8988T (cell line): Measurements from ENCODE around the gene LMO2.
"Not testable (repeated sequence)": the region's sequence is repeated elsewhere in the genome, so short reads cannot be mapped to it uniquely, and the experiment has no call there.

Experiments
- DNase-seq: peaks from one replicate; pipeline ENCODE4 v3.0.0; 2011

LMO2 gene

DNA sequence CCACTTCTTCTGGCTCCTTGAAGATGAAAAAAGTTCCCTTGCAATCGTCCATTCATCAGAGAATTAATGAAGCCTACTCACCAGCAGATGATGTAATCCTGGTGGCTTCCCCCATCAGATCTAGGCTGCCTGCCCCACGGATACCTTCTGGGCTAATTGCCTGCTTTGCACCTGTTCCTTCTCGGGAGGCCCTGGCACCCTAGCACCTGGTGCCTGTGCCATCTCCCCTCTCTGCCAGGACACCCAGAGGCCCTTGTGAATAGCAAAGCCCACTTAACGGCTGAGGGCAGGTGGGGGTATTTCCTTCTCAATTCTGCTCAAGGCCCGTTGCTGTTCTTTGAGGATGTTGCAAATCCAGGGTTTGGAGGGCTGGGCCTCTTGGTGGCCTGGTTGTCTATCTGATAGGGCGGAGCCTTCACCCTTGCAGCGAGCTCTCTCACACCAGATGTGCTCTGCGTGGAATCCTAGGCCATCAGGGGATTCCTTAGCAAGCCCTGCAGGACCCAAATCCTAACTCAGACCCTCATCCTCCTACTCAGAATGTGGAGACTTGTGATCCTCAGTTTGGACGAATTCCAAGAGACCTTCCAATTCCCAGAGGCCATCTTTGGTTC, at the start of gene LMO2:
Gene LMO2 (minus strand): TSS at position 363 of the 614 bp plus-strand sequence. CDS start 22,360 bp downstream, outside the sequence.
- DNase-seq, result no peak

DNA sequence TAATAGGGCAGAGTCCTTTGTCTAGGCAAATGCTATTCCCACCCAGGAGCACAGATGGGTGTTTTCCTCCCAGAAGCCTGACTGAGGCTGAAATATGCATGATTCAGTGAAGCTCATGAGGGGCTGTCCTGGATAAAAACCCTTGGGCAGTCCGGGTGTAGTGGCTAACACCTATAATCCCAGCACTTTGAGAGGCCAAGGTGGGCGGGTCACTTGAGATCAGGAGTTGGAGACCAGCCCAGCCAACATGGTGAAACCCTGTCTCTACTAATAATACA, 48.6 kb upstream of the LMO2 start:
- DNase-seq, result no peak

DNA sequence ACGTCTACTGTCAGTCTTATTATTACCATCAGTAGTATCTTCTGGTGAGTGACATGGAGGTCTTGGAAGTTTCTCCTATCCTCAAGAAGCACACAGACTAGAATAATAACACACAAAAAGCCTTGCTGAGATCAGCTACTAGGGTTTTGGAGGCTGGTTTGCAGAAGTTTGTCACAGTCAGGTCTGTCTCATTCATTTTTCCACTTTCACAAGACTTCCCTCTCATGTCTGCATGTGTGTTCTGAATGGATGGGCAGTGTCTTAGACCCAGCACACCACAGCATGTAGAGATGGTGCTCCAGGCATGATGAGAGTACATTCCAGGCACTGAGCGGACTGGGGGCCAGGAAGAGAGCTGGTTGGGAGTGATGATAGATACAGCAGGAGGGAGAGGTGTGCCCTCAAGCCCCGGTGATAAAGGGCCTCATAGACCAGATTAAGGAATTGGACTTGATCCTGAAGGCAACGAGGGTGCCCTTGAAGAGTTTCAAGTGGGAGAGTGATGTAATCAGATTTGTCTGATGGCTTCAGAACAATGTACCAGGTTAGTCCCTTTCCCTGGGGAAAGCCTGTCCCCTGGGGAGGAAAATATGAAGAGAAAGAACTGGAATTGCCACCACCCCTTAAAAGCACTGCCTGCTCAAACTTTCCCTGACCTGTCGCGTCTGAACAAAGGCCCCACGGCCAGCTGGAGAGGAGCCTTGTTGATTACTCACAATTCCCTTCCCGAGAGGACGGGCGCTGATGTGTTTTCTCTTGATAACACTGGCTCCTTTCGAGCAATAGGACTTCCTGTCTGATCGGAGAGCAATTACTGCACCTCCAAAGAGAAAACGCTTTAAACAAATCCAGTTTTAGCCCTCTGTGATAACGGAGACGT, 45.1 kb upstream of the LMO2 start:
- DNase-seq, result no peak

DNA sequence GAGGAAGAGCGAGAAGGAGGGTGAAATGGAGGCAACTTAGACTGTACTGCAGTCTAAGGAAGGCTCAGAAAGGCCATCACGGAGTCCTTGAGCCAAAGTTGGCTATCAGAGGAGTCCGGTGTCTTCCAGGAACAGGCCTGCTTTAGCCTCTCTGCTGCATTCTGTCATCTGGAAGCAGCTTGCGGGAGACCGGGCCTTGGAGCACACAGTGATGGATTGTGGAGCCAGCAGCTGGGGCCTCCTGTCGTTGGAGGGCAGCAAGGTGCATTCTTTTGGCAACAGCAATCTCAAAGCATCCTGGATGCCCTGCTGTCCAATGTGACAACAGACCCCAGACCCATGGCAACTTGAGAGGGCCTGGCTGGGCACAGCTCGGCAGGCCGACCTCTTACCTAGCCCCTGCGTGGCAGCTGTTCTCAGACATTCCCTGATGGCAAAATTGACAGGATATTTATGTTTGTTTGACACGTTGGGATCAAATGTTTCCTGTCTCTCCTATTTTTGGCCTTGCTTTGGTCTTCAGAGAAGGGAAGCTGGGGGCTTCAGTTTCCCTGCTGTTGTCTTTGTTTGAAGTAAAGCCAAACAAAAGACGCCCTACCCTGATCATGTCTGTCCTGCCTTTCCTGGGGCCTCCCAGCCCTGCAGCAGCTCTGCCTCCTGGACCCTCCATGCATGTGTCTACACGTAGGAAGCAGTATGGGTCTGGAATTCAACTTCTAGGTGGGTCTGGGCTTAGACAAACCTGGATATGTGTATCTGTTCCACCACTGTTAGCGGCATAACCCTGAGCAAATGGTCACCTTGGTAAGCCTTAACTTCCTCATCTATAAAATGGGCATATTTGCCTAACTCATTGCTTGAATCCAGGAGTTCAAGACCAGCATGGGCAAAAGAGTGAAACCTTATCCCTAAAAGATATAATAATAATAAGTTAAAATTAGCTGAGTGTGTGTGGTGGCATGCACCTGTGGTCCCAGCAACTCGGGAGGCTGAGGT, 43.9 kb upstream of the LMO2 start:
- DNase-seq, result no peak

DNA sequence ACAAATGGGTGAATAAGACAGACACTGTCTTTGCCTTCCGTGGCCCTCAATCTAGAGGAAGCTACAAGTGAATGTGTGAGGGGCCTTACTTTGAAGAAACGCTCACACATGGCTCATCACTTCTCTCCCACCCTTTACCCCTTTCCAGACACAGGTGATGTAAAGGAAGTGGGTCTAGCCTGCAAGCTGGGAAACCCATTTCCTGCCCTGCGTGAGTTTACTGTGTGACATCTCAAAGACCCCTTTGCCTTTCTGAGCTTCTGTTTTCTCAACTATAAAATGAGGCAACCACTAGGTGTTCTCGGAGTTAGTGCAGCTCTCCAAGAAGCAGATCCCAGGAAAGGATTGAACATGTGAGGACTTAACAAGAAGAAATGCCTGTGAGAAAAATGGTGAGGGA, 43.1 kb upstream of the LMO2 start:
- DNase-seq, result no peak

DNA sequence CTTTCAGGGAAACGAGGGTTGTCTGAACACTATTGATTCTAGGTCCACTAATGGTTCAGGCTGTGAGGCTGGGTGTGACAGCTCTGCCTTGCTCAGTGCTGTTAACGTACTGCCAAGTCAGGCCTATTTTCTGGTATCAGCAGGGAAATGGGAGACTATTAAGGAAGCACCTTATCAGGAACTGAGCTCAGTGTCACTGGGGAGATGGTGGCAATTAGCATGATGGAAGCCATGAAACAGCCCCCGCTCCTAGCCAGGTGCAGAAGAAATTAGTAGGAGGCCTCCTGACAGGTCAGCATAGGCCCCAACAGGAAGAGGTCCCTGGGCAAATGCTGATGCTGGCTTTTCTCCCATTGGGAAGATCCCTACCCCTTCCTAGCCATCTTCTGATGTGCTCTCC, 42.6 kb upstream of the LMO2 start:
- no peak for DNase-seq

DNA sequence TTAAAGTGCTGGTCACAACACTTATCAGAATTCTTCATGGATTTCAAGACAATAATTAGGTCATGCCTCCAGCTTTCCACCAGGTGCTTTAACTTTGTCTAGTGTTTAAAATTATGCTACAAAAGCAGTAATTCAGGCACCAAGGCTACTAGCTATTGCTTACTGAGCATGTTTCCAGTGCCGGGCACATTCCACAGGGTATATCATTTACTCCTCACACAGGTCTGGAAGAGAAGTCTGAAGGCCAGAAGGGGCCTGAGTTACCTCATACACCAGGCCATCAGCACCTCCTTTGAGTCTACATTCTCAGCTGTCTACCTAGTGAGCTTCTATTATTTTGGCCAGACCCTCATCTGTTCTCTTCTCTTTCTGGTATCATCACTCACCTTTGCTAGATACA, 41.7 kb upstream of the LMO2 start:
- DNase-seq, result no peak

DNA sequence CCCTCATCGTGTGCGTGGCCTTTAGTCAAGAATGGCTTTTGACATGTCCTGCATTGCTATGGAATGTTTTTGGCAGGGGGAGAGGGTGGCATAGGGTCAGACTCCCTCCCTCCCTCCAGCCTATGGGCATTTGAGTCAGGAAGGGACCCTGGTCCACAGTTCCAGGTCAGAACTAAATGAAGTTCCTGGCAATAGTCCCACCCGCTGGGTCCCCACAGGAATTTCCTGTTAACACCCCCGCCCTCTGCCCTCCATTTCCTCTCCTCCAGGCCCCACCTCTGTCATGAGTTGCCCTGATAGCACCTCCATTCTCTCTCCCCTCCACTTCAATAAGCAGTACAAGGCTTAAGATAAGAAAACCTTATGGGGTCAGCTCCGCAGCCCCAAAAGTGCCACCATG, 40.8 kb upstream of the LMO2 start:
- DNase-seq, result no peak

DNA sequence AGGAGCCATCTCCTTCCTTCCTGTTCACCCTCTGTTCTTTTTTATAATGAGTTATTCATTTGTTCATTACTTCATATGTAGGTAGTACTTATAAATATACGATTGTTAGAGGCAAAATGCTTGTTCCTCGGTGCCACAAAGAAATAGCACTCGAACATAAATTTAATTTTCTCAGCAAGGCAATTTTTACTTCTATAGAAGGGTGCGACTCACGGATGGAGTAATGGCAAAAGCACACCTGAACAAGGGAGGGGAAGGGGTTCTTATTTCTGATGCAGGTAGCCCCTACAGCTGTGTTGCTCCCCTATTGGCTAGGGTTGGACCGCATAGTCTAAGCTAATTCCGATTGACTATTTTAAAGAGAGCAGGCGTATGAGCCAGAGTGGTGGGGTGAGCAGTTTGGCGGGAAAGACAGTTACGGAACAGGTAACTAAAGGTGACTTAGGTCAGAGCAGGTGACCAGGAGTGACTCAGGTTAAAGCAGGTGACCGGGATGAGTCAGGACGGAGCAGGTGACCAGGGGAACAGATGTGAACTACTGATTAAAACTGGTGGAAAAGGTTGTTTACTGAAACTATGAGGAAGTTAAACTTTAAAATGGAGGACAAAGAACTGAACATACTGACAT, 40.0 kb upstream of the LMO2 start:
- DNase-seq, result not testable (repeated sequence)

DNA sequence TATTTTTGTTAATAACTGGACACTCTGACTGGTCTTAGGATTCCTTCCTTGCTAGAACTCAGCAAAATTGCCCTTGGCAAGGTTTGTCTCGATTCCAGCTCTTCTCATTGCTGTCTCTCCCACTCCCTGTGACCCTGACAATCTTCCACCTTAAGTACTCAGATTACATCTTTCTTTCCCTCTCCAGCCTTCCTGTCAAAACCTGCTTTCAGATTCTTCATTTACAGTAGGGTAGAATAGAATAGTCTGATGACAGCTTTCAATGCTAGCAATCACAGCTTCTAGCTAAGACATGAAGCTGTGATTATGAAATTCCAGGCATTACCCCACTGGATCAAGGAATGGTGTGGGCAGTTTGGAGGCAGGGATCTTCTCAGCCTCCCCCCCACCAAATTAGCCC, 39.2 kb upstream of the LMO2 start:
- no peak for DNase-seq

DNA sequence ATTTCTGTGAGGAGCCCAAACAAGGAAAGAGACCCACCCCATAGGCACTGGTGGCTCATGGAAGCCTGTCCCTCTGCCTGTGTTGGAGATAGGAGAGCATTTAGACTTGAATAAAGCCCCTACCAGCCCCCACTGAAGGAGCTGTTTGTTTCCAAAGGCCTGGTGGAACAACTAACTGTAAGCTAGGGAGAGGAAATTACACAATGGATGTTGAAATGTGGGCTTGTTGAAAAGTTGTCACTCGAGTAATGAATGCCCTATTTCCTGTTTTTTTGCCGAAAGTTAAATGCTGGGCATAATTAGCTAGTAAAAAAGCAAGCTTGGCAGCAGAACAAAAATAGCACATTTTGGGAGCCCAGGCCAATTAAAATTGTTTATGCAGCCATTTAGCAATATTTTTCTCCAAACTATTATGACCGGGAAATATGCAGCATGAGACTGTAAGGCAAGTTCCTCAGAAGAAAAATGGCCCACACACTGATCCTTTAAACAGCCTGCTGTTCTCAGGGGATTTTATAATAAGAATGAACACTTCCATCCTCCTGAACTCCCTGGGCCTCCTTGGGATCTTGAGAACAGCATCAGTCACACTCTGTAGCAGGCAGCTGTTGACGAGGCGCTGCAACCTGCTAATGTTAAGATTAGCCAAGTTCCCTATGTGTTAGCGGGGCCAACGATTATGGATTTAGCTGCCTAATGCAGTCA, 38.6 kb upstream of the LMO2 start:
- DNase-seq, result no peak

DNA sequence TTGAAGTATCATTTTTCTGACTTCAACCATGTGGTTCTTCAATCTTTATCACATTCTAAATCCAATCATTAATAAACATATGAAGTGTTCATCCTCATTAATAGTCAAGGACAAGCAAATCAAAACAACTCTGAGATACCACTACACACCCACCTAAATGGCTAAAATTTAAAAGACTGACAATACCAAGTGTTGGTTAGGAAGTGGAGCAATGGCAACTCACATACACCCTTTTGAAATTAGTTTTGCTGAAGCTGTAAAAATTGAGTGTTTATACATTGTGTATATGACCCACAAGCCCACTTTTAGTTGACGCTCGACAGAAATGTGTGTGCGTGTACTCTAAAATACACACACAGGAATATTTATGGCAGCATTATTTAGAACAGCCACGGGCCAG, 36.7 kb upstream of the LMO2 start:
- no peak for DNase-seq

DNA sequence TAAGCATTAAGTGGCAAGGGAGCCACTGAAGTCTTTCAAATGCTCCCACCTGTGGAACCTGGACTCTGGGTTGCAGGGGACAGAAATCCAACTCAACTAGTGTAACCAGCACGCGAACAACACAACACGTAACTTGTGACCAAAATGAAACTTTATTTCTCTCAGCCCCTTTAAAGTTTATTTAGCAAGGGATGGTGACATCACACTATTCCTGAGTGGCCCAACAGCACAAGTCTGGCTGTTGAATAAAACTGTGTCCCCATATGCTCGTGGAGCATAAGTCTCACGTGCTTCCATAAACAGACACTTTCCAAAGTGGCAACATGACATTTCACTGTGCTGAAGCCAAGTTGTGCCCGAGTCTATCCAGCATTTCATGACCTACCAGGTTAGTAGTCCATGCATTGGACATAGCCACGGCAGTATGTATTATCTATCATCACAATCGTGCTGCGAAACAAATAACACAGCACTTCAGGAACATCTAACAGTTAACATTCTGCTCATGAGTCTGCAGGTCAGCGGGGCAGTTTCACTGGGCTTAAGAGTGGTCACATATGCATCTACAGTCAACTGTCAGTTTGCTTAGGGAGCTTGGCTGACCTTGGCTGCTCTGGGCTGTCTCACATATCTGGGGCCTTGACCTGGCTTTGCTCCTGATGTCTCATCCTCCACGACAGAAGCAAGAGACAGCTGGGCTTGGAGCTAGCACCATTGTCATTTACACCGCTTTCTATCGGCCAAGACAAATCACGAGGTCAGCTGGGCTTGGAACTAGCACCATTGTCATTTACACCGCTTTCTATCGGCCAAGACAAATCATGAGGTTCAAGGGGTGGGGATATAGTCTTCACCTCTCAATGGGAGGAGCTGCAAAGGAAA, 35.0 kb upstream of the LMO2 start:
- no peak for DNase-seq

DNA sequence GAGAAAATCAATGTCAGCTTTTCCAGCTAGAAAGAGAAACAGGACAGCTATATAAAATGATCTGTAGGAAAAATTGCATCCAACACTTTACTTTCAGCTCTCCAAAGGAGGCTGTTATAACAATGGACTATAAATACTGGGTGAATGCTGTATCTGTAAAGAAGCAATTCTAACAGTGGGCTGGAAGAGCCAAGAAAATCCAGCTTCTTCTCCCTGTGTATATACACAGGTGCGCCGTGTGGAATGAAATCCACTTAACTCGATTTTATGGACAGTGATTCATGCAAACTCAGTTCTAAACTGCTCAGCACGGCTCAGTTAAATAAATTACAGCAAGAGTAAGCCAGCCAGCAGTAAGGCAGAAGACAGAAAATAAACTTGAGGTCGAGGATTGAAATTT, 32.5 kb upstream of the LMO2 start:
- DNase-seq, result no peak

DNA sequence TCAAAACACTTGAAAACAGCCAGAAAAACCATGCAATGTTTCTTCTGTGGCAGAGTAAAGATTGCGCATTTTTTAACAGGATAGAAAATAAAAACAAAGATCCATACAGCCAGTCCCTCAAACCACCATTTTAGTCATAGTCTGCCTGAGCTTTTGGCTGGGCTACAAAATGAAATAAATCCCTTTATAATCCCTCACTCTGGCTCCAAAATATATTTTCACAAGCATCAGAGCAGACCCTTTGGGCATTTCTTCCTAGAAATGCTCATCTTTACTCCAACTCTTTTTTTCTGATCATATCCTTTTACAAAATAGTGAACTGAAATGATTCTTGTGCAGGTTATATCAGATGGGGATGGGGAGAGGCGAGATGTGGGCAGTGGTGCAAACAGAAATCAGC, 31.8 kb upstream of the LMO2 start:
- no peak for DNase-seq

DNA sequence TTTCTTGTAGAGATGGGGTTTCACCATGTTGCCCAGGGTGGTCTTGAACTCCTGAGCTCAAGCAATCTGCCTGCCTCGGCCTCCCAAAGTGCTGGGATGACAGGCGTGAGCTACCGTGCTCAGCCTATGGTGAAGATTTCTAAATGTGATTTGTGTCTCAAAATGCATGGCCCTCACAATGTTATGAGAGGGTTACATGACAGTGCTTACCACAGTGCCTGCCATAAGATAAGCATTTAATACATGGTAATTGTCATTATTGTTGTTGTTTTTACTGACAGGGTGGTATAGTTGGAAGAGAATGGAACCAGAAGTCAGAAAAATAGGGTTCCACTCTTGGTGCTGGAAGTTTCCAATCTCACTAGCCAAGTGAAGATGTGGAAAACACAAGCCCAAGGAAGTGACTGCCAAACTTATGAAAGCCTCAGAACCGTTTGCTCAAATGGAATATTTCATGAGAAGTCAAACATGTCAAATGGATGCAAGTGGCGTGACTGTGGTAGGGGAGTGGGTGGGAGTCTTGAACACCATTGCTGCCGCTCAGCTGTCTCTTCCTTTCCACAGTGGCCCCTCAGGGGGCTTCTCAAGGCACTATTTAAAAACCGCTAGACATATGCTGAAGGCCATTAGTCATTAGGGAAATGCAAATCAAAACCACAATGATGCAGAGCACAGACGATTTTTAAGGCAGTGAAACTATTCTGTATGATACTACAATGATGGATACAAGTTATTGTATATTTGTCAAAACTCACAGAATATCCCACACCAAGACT, 29.1 kb upstream of the LMO2 start:
- no peak for DNase-seq

DNA sequence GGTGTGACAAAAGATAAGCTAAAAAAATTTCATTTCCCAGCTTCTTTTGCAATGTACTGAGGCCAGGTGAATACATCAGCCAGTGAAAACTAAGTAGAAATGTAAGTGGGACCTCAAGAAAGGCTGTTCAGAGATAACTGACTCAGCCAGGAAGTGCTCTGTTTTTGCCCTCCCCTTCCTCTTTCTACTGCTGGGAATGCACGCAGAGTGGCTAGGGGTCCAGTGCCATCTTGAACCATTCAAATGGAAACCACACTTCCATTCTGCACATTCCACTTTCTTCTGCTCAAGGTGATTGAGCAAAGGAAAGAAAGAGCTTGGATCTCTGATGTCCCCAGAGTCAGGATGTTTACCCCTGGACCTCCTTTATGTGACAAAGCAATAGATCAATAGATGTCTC, 27.8 kb upstream of the LMO2 start:
- DNase-seq, result no peak

DNA sequence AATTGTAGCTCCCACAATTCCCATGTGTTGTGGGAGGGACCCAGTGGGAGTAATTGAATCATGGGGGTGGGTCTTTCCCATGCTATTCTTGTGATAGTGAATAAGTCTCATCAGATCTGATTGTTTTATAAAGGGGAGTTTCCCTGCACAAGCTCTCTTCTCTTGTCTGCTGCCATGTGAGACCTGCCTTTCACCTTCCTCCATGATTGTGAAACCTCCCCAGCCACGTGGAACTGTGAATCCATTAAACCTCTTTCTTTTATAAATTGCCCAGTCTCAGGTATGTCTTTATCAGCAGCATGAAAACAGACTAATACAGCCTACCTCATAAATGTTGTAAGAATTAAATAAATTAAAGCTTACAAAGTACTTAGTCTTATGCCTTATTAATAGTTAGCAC, 25.5 kb upstream of the LMO2 start:
- not testable (repeated sequence) for DNase-seq

DNA sequence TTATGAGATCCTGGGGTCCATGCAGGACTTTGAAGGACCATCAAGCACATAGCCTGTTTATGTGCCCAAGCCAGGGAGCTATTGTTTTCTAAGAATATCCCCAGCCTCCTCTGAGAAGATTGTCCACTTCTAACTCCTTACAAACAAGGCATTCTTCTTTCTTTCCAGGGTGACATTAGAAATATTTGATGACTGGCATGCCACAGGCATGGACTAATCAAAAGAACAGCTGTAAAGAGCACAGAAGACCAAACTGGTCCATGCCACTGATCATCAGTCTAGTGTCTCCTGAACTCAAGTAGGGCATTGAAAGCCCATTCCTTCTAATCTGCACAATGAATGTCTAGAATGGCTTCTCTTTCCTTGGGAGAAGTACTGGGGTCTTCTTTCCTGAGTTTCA, 24.9 kb upstream of the LMO2 start:
- DNase-seq, result no peak

DNA sequence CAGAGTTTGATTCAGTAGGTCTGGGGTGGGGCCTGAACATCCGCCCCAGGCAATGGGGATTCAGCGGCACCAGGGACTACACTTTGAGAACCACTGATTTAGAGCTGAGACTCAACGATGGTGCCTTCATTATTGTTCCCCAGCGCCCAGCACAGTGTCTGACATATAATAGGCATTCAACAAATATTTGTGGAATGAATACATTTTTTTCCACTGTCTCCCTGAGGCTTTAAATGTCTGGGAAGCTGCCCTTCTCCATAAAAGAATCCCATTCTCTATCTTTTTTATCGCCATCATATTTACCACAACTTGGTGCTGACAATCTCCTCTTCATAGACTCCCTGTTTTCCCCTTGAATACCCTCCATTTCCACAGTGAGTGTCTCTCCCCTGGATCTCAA, 23.6 kb upstream of the LMO2 start:
- no peak for DNase-seq

DNA sequence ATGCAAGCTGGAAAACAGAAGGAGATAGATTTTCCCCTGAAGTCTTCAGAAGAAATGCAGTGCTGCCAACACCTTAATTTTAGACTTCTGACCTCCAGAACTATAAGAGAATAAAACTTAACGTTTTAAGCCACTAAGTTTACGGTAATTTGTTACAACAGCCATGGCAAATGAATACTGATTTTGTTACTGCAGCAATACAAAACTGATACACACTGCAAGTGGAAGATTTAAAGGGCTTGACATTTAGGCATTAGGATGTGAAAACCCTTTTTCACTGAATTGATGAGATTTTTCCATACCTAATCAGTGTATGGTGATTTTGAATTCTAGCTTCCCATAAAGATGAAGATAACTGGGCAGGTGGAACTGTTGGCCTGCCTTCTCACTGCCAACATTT, 22.1 kb upstream of the LMO2 start:
- no peak for DNase-seq
